Activated B cell treated with CpG ODN at 0.5 μM for 24 hours (primary cell): ENCODE measurements around the gene PARP9. TPM values are rescaled to one million over a fixed set of nuclear protein-coding genes. Genes with fewer than 3 reads are reported as not detected.

Experiments used
- ATAC-seq: fragments of 200-7000 bp; cut with Tn5 transposase; one replicate; pipeline ENCODE4 v1.10.0; 2021; ENCODE audit warnings: low read depth, mild to moderate bottlenecking, moderate library complexity
- CTCF ChIA-PET: fragments of 350-600 bp; sonication (Branson Sonifier 250); formaldehyde crosslinking; loops from one replicate; lab custom pipeline; 2021; ENCODE audit warnings: antibody characterized with exemption; lab: Charles Lee
- POLR2A ChIA-PET: fragments of 350-600 bp; sonication (Branson Sonifier 250); formaldehyde crosslinking; loops from one replicate; lab custom pipeline; 2021; ENCODE audit warnings: antibody characterized with exemption; lab: Charles Lee
- DNase-seq: peaks from one replicate; pipeline ENCODE4 v3.0.0; 2022
- H3K27ac Mint-ChIP-seq: one replicate; pipeline ENCODE4 v1.8.0; 2020; ENCODE audit warnings: mixed read lengths
- H3K27me3 Mint-ChIP-seq: one replicate; pipeline ENCODE4 v1.8.0; 2021; ENCODE audit warnings: mixed read lengths
- H3K36me3 Mint-ChIP-seq: one replicate; pipeline ENCODE4 v1.8.0; 2021; ENCODE audit warnings: low read depth, mixed read lengths
- H3K4me1 Mint-ChIP-seq: one replicate; pipeline ENCODE4 v1.8.0; 2021; ENCODE audit warnings: mixed read lengths
- H3K4me3 Mint-ChIP-seq: one replicate; pipeline ENCODE4 v1.8.0; 2020; ENCODE audit warnings: mild to moderate bottlenecking, mixed read lengths
- H3K9me3 Mint-ChIP-seq: one replicate; pipeline ENCODE4 v1.8.0; 2020; ENCODE audit warnings: mixed read lengths
- CTCF ChIP-seq: fragments of 200-600 bp; IDR thresholded peaks from one replicate; pipeline ENCODE4 v1.8.0; 2022; ENCODE audit warnings: antibody characterized with exemption, mild to moderate bottlenecking
- intact Hi-C: fragments of 100-400 bp; cut with micrococcal nuclease; formaldehyde crosslinking; loops from one replicate; pipeline ENCODE4 v1.15.1; 2024
- total RNA-seq: library from RNA; stranded (reverse); gene quantifications from 2 replicates; pipeline ENCODE4 v1.2.3, GENCODE V29; 2022

PARP9 gene
- total RNA-seq, 1 donor from 2014 or later = 50.8 TPM

GRCh38 chr3:122484985-122485384 lies 79.1 kb downstream of the PARP9 start:
- DNase-seq = no peak
- Mint-ChIP-seq H3K9me3 (no peaks in the 10 kb centered on the region), H3K36me3 (peaks cover 37% of the 10 kb centered on the region), H3K4me3 (no peak overlapping the region), H3K4me1 (peaks cover 27% of the 10 kb centered on the region), H3K27me3 (no peaks in the 10 kb centered on the region), H3K27ac (no peak overlapping the region)
- intact Hi-C loops = no loop called here
- no peak for TF ChIP-seq CTCF
- POLR2A ChIA-PET = no interaction called here
- CTCF ChIA-PET = no interaction called here
- no peak for ATAC-seq

- no peak for TF ChIP-seq CTCF
- Mint-ChIP-seq H3K27me3 (no peaks in the 10 kb centered on the region), H3K4me3 (no peak overlapping the region), H3K9me3 (no peaks in the 10 kb centered on the region), H3K4me1 (peaks cover 31% of the 10 kb centered on the region), H3K36me3 (peaks cover 26% of the 10 kb centered on the region), H3K27ac (no peak overlapping the region)
- POLR2A ChIA-PET = no interaction called here
- intact Hi-C loops = no loop called here
- ATAC-seq (no peak), DNase-seq (no peak)
- CTCF ChIA-PET = no interaction called here
Measured at GRCh38 chr3:122481390-122481789, 82.7 kb downstream of the PARP9 start.

Other genes starting within 250 kb of the PARP9 start
- not detected in 2 replicates for gene CSTA, start 239.1 kb downstream of the PARP9 start, total RNA-seq
- 47.3 and 49.1 TPM in 2 replicates for gene MIX23, start 181.1 kb downstream of the PARP9 start, total RNA-seq
- 28.5 and 33.9 TPM in 2 replicates for gene FAM162A, start 180.1 kb downstream of the PARP9 start, total RNA-seq
- 8.0 and 8.1 TPM in 2 replicates for gene WDR5B, start 148.2 kb downstream of the PARP9 start, total RNA-seq
- gene KPNA1, start 49.4 kb downstream of the PARP9 start, total RNA-seq = 72.9 and 76.4 TPM in 2 replicates
- 73.8 and 76.5 TPM in 2 replicates for gene DTX3L, start within 50 bp of the PARP9 start, total RNA-seq
- 162 and 213 TPM in 2 replicates for gene PARP15, start 13.3 kb upstream of the PARP9 start, total RNA-seq
- 186 and 221 TPM in 2 replicates for gene PARP14, start 116.5 kb upstream of the PARP9 start, total RNA-seq
- gene HSPBAP1, start 229.5 kb upstream of the PARP9 start, total RNA-seq = 18.1 and 20.6 TPM in 2 replicates
- 3.0 and 3.2 TPM in 2 replicates for gene SLC49A4, start 230.8 kb upstream of the PARP9 start, total RNA-seq